ENCODE measurements around the gene CXorf66.

Gene CXorf66, protein sequence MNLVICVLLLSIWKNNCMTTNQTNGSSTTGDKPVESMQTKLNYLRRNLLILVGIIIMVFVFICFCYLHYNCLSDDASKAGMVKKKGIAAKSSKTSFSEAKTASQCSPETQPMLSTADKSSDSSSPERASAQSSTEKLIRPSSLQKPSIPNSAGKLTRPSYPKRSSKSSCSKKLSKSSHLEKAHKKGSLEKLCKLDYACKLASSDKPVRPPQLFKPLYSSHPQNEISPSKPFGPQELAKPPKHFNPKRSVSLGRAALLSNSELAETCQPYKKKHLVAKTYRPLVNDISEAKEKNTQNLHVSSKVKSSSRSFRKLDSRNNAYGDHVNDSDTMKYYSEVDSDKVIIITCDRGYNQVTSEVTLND

DNA sequence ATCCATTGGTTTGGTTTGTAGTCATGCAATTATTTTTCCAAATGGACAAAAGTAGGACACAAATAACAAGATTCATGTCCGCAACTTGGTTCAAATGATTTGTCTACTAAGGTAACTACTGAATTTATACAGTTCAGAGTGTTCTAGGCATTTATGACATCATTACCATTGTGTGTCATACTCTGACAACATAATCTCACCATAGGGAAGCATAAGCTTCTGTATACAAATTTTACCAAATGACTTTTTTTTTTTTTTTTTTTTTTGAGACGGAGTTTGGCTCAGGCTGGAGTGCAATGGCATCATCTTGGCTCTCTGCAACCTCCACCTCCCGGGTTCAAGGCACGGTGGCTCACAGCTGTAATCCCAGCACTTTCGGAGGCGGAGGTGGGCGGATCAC, at the start of gene CXorf66:
Gene CXorf66, minus strand, starts transcription at position 101 of the 400 bp plus-strand sequence. Its CDS starts 25 bp downstream, at position 76.
- H3K27me3 ChIP-seq (ENCODE audit: low read depth, low read length): no peaks in the 10 kb centered on the region
- no peak within 1 kb of the TSS for H3K4me3 ChIP-seq (ENCODE audit: low read length)
- no peak within 1 kb of the TSS for H2AFZ ChIP-seq (ENCODE audit: low read depth, low read length)
- H3K9me3 ChIP-seq (ENCODE audit: insufficient read depth, low read length): no peaks in the 10 kb centered on the region
- no peak within 1 kb of the TSS for H3K27ac ChIP-seq (ENCODE audit: low read length)
- H3K4me2 ChIP-seq (ENCODE audit: low read length): no peak within 1 kb of the TSS
- no peak within 1 kb of the TSS for H3K9ac ChIP-seq (ENCODE audit: low read length)
- no peaks in the 10 kb centered on the region for H3K79me2 ChIP-seq (ENCODE audit: low read length)
- TF ChIP-seq EZH2phosphoT487 (IDR thresholded peaks at IDR 0.05; ENCODE audit: low read depth): no peak
- TF ChIP-seq, protein P1, sequence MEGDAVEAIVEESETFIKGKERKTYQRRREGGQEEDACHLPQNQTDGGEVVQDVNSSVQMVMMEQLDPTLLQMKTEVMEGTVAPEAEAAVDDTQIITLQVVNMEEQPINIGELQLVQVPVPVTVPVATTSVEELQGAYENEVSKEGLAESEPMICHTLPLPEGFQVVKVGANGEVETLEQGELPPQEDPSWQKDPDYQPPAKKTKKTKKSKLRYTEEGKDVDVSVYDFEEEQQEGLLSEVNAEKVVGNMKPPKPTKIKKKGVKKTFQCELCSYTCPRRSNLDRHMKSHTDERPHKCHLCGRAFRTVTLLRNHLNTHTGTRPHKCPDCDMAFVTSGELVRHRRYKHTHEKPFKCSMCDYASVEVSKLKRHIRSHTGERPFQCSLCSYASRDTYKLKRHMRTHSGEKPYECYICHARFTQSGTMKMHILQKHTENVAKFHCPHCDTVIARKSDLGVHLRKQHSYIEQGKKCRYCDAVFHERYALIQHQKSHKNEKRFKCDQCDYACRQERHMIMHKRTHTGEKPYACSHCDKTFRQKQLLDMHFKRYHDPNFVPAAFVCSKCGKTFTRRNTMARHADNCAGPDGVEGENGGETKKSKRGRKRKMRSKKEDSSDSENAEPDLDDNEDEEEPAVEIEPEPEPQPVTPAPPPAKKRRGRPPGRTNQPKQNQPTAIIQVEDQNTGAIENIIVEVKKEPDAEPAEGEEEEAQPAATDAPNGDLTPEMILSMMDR (IDR thresholded peaks at IDR 0.05; ENCODE audit: low read depth, low read length): no peak
- H3K4me1 ChIP-seq (ENCODE audit: low read length): no peaks in the 10 kb centered on the region
- no peaks in the 10 kb centered on the region for H4K20me1 ChIP-seq (ENCODE audit: insufficient read depth, low read length)
- no peaks in the 10 kb centered on the region for H3K36me3 ChIP-seq (replicated peaks; ENCODE audit: low read depth, low read length)

DNA sequence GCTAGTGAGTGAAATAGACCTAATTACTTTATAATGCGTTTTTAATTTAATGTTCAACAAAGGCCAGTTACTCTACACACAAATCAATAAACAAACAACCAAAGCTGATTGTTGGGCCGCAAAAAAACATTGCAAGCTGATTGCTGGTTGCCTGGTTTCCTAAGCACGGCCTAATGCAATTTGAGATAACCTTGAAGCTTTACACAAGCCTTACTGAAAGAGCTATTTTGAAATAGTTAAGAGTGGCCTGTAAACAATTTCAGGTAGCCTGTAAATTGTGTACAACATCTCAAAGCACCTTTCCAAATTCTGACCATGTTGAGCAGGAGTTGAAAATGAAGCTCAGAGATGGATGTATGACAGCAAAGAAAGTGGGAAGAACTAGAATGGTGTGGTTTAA, 17.5 kb upstream of the CXorf66 start:
- Histone ChIP-seq H3K27me3 (ENCODE audit: low read depth, low read length) (no peaks in the 10 kb centered on the region), H3K9ac (ENCODE audit: low read length) (no peak overlapping the region), H3K4me1 (ENCODE audit: low read length) (no peaks in the 10 kb centered on the region), H3K4me2 (ENCODE audit: low read length) (no peak overlapping the region), H2AFZ (ENCODE audit: low read depth, low read length) (no peak overlapping the region), H3K9me3 (ENCODE audit: insufficient read depth, low read length) (no peaks in the 10 kb centered on the region), H4K20me1 (ENCODE audit: insufficient read depth, low read length) (no peaks in the 10 kb centered on the region), H3K36me3 (replicated peaks; ENCODE audit: low read depth, low read length) (no peaks in the 10 kb centered on the region), H3K4me3 (ENCODE audit: low read length) (no peak overlapping the region), H3K79me2 (ENCODE audit: low read length) (no peaks in the 10 kb centered on the region), H3K27ac (ENCODE audit: low read length) (no peak overlapping the region)
- TF ChIP-seq, protein P1 (IDR thresholded peaks at IDR 0.05; ENCODE audit: low read depth, low read length): no peak
- no peak for TF ChIP-seq EZH2phosphoT487 (IDR thresholded peaks at IDR 0.05; ENCODE audit: low read depth)

DNA sequence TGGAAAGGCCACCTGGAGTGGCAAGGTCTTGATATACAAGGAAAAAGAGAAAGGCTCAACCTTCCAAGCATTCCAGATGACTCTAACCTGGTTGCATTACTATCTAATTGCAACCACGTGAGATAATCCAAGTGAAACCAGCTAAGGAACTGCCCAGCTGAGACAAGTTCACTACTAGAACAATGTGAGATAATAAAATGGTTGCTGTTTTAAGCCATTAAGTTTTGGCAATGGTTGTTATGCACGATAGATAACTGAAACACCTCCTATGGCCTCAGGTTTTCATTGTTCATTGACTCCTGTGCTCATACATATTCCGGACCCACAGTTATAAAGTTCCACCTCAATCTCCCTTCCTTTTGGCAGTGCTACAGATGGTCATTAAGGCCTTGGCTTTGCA, 9.2 kb upstream of the CXorf66 start:
- Histone ChIP-seq H3K9me3 (ENCODE audit: insufficient read depth, low read length) (no peaks in the 10 kb centered on the region), H4K20me1 (ENCODE audit: insufficient read depth, low read length) (no peaks in the 10 kb centered on the region), H3K4me3 (ENCODE audit: low read length) (no peak overlapping the region), H3K4me1 (ENCODE audit: low read length) (no peaks in the 10 kb centered on the region), H3K27ac (ENCODE audit: low read length) (no peak overlapping the region), H3K27me3 (ENCODE audit: low read depth, low read length) (no peaks in the 10 kb centered on the region), H3K79me2 (ENCODE audit: low read length) (no peaks in the 10 kb centered on the region), H3K9ac (ENCODE audit: low read length) (no peak overlapping the region), H3K4me2 (ENCODE audit: low read length) (no peak overlapping the region), H2AFZ (ENCODE audit: low read depth, low read length) (no peak overlapping the region), H3K36me3 (replicated peaks; ENCODE audit: low read depth, low read length) (no peaks in the 10 kb centered on the region)
- TF ChIP-seq, protein P1 (IDR thresholded peaks at IDR 0.05; ENCODE audit: low read depth, low read length): no peak
- TF ChIP-seq EZH2phosphoT487 (IDR thresholded peaks at IDR 0.05; ENCODE audit: low read depth): no peak

DNA sequence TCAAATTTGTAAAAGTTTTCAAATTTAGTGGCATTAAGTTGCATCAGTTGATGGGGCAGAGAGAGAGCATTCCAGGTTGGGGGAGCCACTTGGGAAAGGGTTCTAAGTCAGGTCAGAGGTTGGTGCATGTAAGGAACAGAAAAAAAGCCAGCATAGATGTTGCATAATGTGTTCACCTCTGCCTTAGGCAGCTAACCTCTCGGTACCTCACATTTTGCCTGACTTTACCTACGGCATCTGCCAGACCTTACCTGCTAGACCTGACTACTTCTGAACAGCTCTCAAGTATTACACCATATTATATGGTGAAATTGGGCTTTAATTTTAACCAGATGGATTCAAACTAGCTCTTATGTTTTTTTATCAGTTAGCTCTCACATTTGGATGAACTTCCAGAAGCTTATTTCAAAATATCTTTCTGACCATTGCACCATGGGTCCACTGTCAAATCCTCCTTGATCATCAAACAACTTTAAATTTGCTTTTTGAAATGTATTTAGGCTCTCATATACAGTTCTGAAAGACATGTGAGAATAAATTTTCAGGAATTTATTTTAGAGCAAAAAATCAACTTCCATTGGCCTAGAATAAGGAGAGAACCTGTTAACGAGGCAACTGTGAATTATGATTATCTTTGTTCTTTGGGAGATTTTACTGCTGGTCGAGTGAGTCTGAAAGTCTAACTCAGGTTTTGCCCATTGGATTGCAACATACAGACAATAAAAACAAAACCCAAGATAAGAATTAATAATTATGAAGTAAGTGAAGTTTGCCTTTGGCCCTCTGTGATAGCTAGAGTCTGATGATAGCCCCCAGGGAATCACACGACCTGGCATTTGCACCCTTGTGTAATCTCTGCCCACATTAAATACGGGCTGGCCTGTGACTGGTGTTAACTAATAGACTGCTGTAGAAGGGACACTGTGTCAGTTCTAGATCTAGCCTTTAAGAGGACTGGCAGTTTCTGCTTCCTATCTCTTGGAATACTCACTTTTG, 7.6 kb upstream of the CXorf66 start:
- H3K36me3 ChIP-seq (replicated peaks; ENCODE audit: low read depth, low read length): no peaks in the 10 kb centered on the region
- TF ChIP-seq, protein P1 (IDR thresholded peaks at IDR 0.05; ENCODE audit: low read depth, low read length): no peak
- no peak for TF ChIP-seq EZH2phosphoT487 (IDR thresholded peaks at IDR 0.05; ENCODE audit: low read depth)
- H3K9me3 ChIP-seq (ENCODE audit: insufficient read depth, low read length): no peaks in the 10 kb centered on the region
- no peak overlapping the region for H3K4me2 ChIP-seq (ENCODE audit: low read length)
- no peak overlapping the region for H3K9ac ChIP-seq (ENCODE audit: low read length)
- H2AFZ ChIP-seq (ENCODE audit: low read depth, low read length): no peak overlapping the region
- no peaks in the 10 kb centered on the region for H3K27me3 ChIP-seq (ENCODE audit: low read depth, low read length)
- H3K4me3 ChIP-seq (ENCODE audit: low read length): no peak overlapping the region
- H3K79me2 ChIP-seq (ENCODE audit: low read length): no peaks in the 10 kb centered on the region
- no peaks in the 10 kb centered on the region for H3K4me1 ChIP-seq (ENCODE audit: low read length)
- no peak overlapping the region for H3K27ac ChIP-seq (ENCODE audit: low read length)
- no peaks in the 10 kb centered on the region for H4K20me1 ChIP-seq (ENCODE audit: insufficient read depth, low read length)
